Heart left ventricle (tissue), 16 donors: ENCODE measurements around the gene ORM2. TPM values are rescaled to one million over a fixed set of nuclear protein-coding genes. Genes with fewer than 3 reads are reported as not detected.

Experiments used
- ATAC-seq, 4 donors: fragments of 200-7000 bp; cut with Tn5 transposase; one replicate each; pipeline ENCODE4 v1.9.1; 2020 to 2022; ENCODE audit warnings: moderate library complexity in 4 of 4, mild to moderate bottlenecking in 3 of 4, moderate number of reproducible peaks in 1 of 4
- DNase-seq, 5 donors: peaks; one replicate each; pipeline ENCODE4 v3.0.0-alpha.2; 2020
- H3K27ac ChIP-seq, 12 donors: fragments of 200-600 bp; sonication (generic) in 4 of 12; one replicate each; pipeline versions ENCODE4 v1.5.0 to v1.8.0; 2016 to 2022; ENCODE audit warnings: mild to moderate bottlenecking in 2 of 12
- H3K27me3 ChIP-seq, 9 donors: fragments of 200-600 bp; sonication (generic) in 2 of 9; one replicate each; pipeline versions ENCODE4 v1.5.1 to v1.8.0; 2016 to 2022; ENCODE audit warnings: mild to moderate bottlenecking in 3 of 9
- H3K36me3 ChIP-seq, 9 donors: fragments of 200-600 bp; sonication (generic) in 2 of 9; one replicate each; pipeline versions ENCODE4 v1.5.0 to v1.8.0; 2018 to 2022; ENCODE audit warnings: mild to moderate bottlenecking in 2 of 9
- H3K4me1 ChIP-seq, 12 donors: fragments of 200-600 bp; sonication (generic) in 4 of 12; one replicate each; pipeline versions ENCODE4 v1.5.0 to v1.8.0; 2016 to 2022; ENCODE audit warnings: mild to moderate bottlenecking in 3 of 12
- H3K4me3 ChIP-seq, 12 donors: fragments of 200-600 bp; sonication (generic) in 4 of 12; one replicate each; pipeline versions ENCODE4 v1.5.0 to v1.8.0; 2017 to 2022; ENCODE audit warnings: mild to moderate bottlenecking in 9 of 12, moderate library complexity in 4 of 12
- H3K9me3 ChIP-seq, 12 donors: fragments of 200-600 bp; sonication (generic) in 4 of 12; one replicate each; pipeline versions ENCODE4 v1.5.0 to v1.8.0; 2016 to 2022; ENCODE audit warnings: mild to moderate bottlenecking in 1 of 12
- CTCF ChIP-seq, 12 donors: fragments of 200-600 bp; sonication (generic) in 4 of 12; IDR thresholded peaks; one replicate each; pipeline versions ENCODE4 v1.5.0 to v1.8.0; 2018 to 2022; ENCODE audit warnings: antibody characterized with exemption in 12 of 12, mild to moderate bottlenecking in 5 of 12
- POLR2A ChIP-seq, 2 donors: fragments of 450-650 bp; IDR thresholded peaks; one replicate each; pipeline ENCODE4 v1.6.1; 2017; ENCODE audit warnings: antibody characterized with exemption in 2 of 2, mild to moderate bottlenecking in 2 of 2, moderate library complexity in 2 of 2
- WGBS, 4 donors: extraction: QIAGEN DNeasy Blood & Tissue Kit in 2 of 4; methylation state at CpG; one replicate each; pipeline versions ENCODE4 v1.1.5 to v1.1.7; 2013 to 2018; 5-methylcytosine and 5-hydroxymethylcytosine counted together
- intact Hi-C, 10 donors: fragments of 100-400 bp; cut with DNase I; formaldehyde crosslinking; loops; one replicate each; pipeline versions ENCODE4 v1.11.1 to v1.14.2; 2022
- polyA plus RNA-seq, 2 donors: library from polyadenylated mRNA; stranded (reverse); fragments of 200-250 nt; gene quantifications; one replicate each; pipeline ENCODE4 v1.2.3, GENCODE V29; 2013
- total RNA-seq, 9 donors: library from RNA; depleted of rRNA in 2 of 9; stranded (reverse); fragments of >200 nt in 2 of 9; fragmentation: NEBNext Ultra II Directional in 3 of 9; extraction: Animal tissue kit (Norgen Biotek cat#: 25700) in 3 of 9; gene quantifications; one replicate each; pipeline versions ENCODE4 v1.1.0 to v1.2.4, GENCODE V29; 2016 to 2023
- donor health status: ischemic (EF 13 %, LVEDD 7.1; RV severe dilation, severe dysfunction).
- donor health status: healthy with polysubstance abuse.
- donor health status: DM: no; HTN: yes; CAD: no.
- donor health status: DM: no; HTN: no; CAD: no.
- donor health status: ischemic (EF 25% LVEDD 6.9; RV normal size, moderate dysfunction).
- donor health status: ischemic (EF 25% LVEDD 5.7; RV mildly dilated, moderate dysfunction).
- donor health status: healthy.
- donor health status: DM: yes; HTN: yes; CAD: no.
- donor health status: ischemic (EF 35%, LVEDD 5.7; RV mildly dilated, moderate dysfunction).
- donor health status: nonischemic (EF 11% LVEDD 7.7; RV severe dilation, severe dysfunction).
- donor health status: DM: yes; HTN: yes; CAD: no.
- donor health status: PGD.
- donor health status: ischemic (EF 29% LVEDD 5.4; RV normal size, mild dysfunction).
- donor health status: nonischemic (EF 23%, LVEDD 6.1; RV moderate dilation, normal function).

Gene ORM2
- total and polyA plus RNA-seq, 11 donors: 0.14 TPM; not detected in 10

GRCh38 chr9:114361542-114361941 is 31.9 kb downstream of the ORM2 start:
- peaks cover 2 to 100% (median 92%) of the 10 kb centered on the region in 9 donors for H3K36me3 ChIP-seq
- H3K27ac ChIP-seq: no peak overlapping the region
- TF ChIP-seq POLR2A (IDR thresholded peaks at IDR 0.05): no peak
- TF ChIP-seq CTCF (IDR thresholded peaks at IDR 0.05): no peak
- DNase-seq: no peak
- H3K4me3 ChIP-seq: no peak overlapping the region
- 92 to 96% (median 96%) methylated on average over 7 of the region's 7 CpGs for WGBS, 4 donors
- H3K9me3 ChIP-seq: no peaks in the 10 kb centered on the region
- H3K4me1 ChIP-seq: peaks cover 0 to 30% (median 0%) of the 10 kb centered on the region in 12 donors
- ATAC-seq: no peak
- intact Hi-C loops: no loop called here
- H3K27me3 ChIP-seq: no peaks in the 10 kb centered on the region

GRCh38 chr9:114362394-114362793 is 32.7 kb downstream of the ORM2 start:
- no peak for DNase-seq
- no peak overlapping the region for H3K4me3 ChIP-seq
- H3K27me3 ChIP-seq: no peaks in the 10 kb centered on the region
- no peak for ATAC-seq
- intact Hi-C loops: no loop called here
- no peak overlapping the region for H3K27ac ChIP-seq
- H3K4me1 ChIP-seq: peaks cover 0 to 39% (median 0%) of the 10 kb centered on the region in 12 donors
- H3K36me3 ChIP-seq: peaks cover 2 to 99% (median 87%) of the 10 kb centered on the region in 9 donors
- 77 to 92% (median 90%) methylated on average over 6 to 12 of the region's 12 CpGs for WGBS, 4 donors
- TF ChIP-seq POLR2A (IDR thresholded peaks at IDR 0.05) (no peak), CTCF (IDR thresholded peaks at IDR 0.05) (no peak)
- H3K9me3 ChIP-seq: no peaks in the 10 kb centered on the region

GRCh38 chr9:114363424-114363823 is 33.8 kb downstream of the ORM2 start:
- H3K36me3 ChIP-seq: peaks cover 2 to 99% (median 87%) of the 10 kb centered on the region in 9 donors
- no peaks in the 10 kb centered on the region for H3K9me3 ChIP-seq
- peak overlapping the region in 1 of 12 donors; percentile 5 for H3K27ac ChIP-seq
- DNase-seq (no peak), ATAC-seq (no peak)
- intact Hi-C loops: no loop called here
- peaks cover 0 to 49% (median 0%) of the 10 kb centered on the region in 12 donors for H3K4me1 ChIP-seq
- H3K27me3 ChIP-seq: no peaks in the 10 kb centered on the region
- no peak overlapping the region for H3K4me3 ChIP-seq
- no peak for TF ChIP-seq CTCF (IDR thresholded peaks at IDR 0.05)
- TF ChIP-seq POLR2A (IDR thresholded peaks at IDR 0.05): no peak
- WGBS, 4 donors: 50 to 67% (median 65%) methylated on average over 2 of the region's 2 CpGs

- no peak for TF ChIP-seq CTCF (IDR thresholded peaks at IDR 0.05)
- no peak for TF ChIP-seq POLR2A (IDR thresholded peaks at IDR 0.05)
- Histone ChIP-seq H3K27me3 (no peaks in the 10 kb centered on the region), H3K9me3 (no peaks in the 10 kb centered on the region), H3K27ac (peak overlapping the region in 1 of 12 donors; percentile 83), H3K4me3 (no peak overlapping the region), H3K4me1 (peaks cover 0 to 59% (median 0%) of the 10 kb centered on the region in 12 donors), H3K36me3 (peaks cover 2 to 95% (median 86%) of the 10 kb centered on the region in 9 donors)
- ATAC-seq (peak in 1 of 4 donors; percentile 20), DNase-seq (no peak)
- intact Hi-C loops: no loop called here
- 67 to 86% (median 73%) methylated on average over 6 of the region's 6 CpGs for WGBS, 4 donors
Measured at GRCh38 chr9:114364134-114365041, 34.7 kb downstream of the ORM2 start.
